Measurements from ENCODE around the gene OTP. TPM values are rescaled to one million over a fixed set of nuclear protein-coding genes. Genes with fewer than 3 reads are reported as not detected.
A peak's percentile ranks its signal among the peaks of the same experiment; 100 is the strongest.

OTP gene
- polyA plus RNA-seq, 3 donors: not detected

DNA sequence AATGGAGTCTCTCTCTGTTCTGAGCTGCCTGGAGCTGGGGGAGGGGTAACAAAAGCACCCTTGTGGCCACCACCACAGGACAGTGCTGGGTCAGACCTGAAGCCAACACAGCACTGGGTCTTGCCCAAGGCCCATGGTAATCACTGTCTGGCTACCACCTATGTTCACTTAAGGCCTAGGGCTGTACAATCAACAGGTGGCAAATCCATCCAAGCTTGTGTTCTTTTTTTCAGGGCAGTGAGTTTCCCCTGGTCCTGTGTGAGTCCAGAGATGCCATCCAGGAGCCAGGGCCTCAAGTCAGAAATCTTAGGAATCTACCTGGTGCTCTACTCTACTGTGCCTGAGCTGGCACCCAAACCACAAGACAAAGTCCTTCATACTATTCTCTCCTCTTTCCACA, 20.1 kb upstream of the OTP start:
- Histone ChIP-seq H3K4me1 (ENCODE audit: control insufficient read depth in 1 of 2, insufficient read depth in 2 of 2, low read length in 2 of 2) (no peaks in the 10 kb centered on the region), H3K9ac (ENCODE audit: insufficient read depth, low read length, poor library complexity, severe bottlenecking) (no peak overlapping the region), H3K4me2 (replicated peaks; ENCODE audit: extremely low read depth, low read length, poor library complexity, severe bottlenecking) (no peak overlapping the region), H4K20me1 (ENCODE audit: insufficient read depth, low read length) (no peaks in the 10 kb centered on the region), H3K27me3 (ENCODE audit: control insufficient read depth in 2 of 2, insufficient read depth in 2 of 2, low read length in 2 of 2) (peaks cover 21 to 35% of the 10 kb centered on the region in 2 donors), H3K27ac (ENCODE audit: low read depth in 1 of 2, low read length in 2 of 2) (no peak overlapping the region), H3K9me3 (replicated peaks in 1 of 2; ENCODE audit: control insufficient read depth in 1 of 2, insufficient read depth in 1 of 2, low read length in 2 of 2) (no peaks in the 10 kb centered on the region), H3K4me3 (replicated peaks in 1 of 3; ENCODE audit: low read depth in 2 of 3, low read length in 3 of 3) (no peak overlapping the region), H3K79me2 (ENCODE audit: insufficient read depth, low read length) (no peaks in the 10 kb centered on the region), H2AFZ (ENCODE audit: insufficient read depth, low read depth, low read length, poor library complexity, severe bottlenecking) (no peak overlapping the region), H3K36me3 (replicated peaks in 1 of 2; ENCODE audit: control insufficient read depth in 1 of 2, insufficient read depth in 2 of 2, low read length in 2 of 2) (no peaks in the 10 kb centered on the region)
- Mint-ChIP-seq H3K9me3 (peaks cover 2 to 7% (median 3%) of the 10 kb centered on the region in 7 donors), H3K27me3 (ENCODE audit: low read depth in 3 of 3) (peaks cover 34 to 59% (median 39%) of the 10 kb centered on the region in 3 donors), H3K4me1 (no peaks in the 10 kb centered on the region), H3K27ac (no peak overlapping the region), H3K36me3 (no peaks in the 10 kb centered on the region), H3K4me3 (no peak overlapping the region)
- TF ChIP-seq CTCF (IDR thresholded peaks at IDR 0.05): no peak
- intact Hi-C loops (cut with micrococcal nuclease): no loop called here
- DNase-seq: no peak

DNA sequence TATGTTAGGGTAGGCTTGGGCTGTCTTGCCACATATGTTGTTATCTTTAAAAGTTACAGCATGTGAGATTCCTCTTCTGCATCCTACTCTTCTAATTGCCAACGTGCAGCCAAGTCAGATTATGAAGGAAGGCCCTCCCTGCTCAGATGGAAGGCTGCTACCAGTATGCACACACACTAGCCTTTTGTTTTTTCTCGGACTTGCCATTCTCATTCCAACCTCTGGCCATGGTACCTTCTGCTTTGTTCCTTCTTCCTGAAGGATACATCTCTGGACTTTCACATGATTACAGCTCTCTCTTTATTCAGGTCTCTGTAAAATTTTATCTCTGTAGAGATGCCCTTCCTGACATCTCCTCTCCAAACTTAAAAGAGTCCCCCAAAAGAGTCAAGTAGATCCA, 12.8 kb upstream of the OTP start:
- Mint-ChIP-seq H3K9me3 (peaks cover 0 to 7% (median 2%) of the 10 kb centered on the region in 7 donors), H3K36me3 (no peaks in the 10 kb centered on the region), H3K27me3 (ENCODE audit: low read depth in 3 of 3) (peaks cover 67 to 76% (median 69%) of the 10 kb centered on the region in 3 donors), H3K4me1 (no peaks in the 10 kb centered on the region), H3K27ac (no peak overlapping the region), H3K4me3 (peak overlapping the region in 1 of 2 donors; percentile 32)
- no peaks in the 10 kb centered on the region for H3K4me1 ChIP-seq (ENCODE audit: control insufficient read depth in 1 of 2, insufficient read depth in 2 of 2, low read length in 2 of 2)
- no peak overlapping the region for H3K9ac ChIP-seq (ENCODE audit: insufficient read depth, low read length, poor library complexity, severe bottlenecking)
- no peak overlapping the region for H2AFZ ChIP-seq (ENCODE audit: insufficient read depth, low read depth, low read length, poor library complexity, severe bottlenecking)
- DNase-seq: no peak
- peaks cover 72 to 80% of the 10 kb centered on the region in 2 donors for H3K27me3 ChIP-seq (ENCODE audit: control insufficient read depth in 2 of 2, insufficient read depth in 2 of 2, low read length in 2 of 2)
- 71% methylated on average over 2 of the region's 2 CpGs for WGBS (ENCODE audit: insufficient coverage)
- H4K20me1 ChIP-seq (ENCODE audit: insufficient read depth, low read length): no peaks in the 10 kb centered on the region
- H3K4me2 ChIP-seq (replicated peaks; ENCODE audit: extremely low read depth, low read length, poor library complexity, severe bottlenecking): no peak overlapping the region
- no peaks in the 10 kb centered on the region for H3K9me3 ChIP-seq (replicated peaks in 1 of 2; ENCODE audit: control insufficient read depth in 1 of 2, insufficient read depth in 1 of 2, low read length in 2 of 2)
- intact Hi-C loops (cut with micrococcal nuclease): no loop called here
- no peaks in the 10 kb centered on the region for H3K79me2 ChIP-seq (ENCODE audit: insufficient read depth, low read length)
- no peak overlapping the region for H3K4me3 ChIP-seq (replicated peaks in 1 of 3; ENCODE audit: low read depth in 2 of 3, low read length in 3 of 3)
- TF ChIP-seq CTCF (IDR thresholded peaks at IDR 0.05): no peak
- no peak overlapping the region for H3K27ac ChIP-seq (ENCODE audit: low read depth in 1 of 2, low read length in 2 of 2)
- no peaks in the 10 kb centered on the region for H3K36me3 ChIP-seq (replicated peaks in 1 of 2; ENCODE audit: control insufficient read depth in 1 of 2, insufficient read depth in 2 of 2, low read length in 2 of 2)
